ENCODE data around the gene UNC13D. TPM values are rescaled to one million over a fixed set of nuclear protein-coding genes. Genes with fewer than 3 reads are reported as not detected.
"Not testable (repeated sequence)": the region's sequence is repeated elsewhere in the genome, so short reads cannot be mapped to it uniquely, and the experiment has no call there.

The UNC13D gene
- total RNA-seq, 2 donors from 2014 or later, result 89.0 to 97.6 TPM

DNA sequence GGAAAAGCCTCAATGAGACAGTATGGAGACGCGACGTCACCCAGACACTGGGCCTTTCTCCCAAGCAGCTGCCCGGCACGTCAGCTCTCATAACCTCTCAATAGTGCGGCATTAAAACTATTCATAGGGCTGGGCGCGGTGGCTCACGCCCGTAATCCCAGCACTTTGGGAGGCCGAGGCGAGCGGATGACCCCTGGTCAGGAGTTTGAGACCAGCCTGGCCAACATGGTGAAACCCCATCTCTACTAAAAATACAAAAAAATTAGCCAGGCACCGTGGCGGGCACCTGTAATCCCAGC lies 7.4 kb upstream of the UNC13D start:
- ATAC-seq (replicated peaks in 1 of 2); H3K27ac Mint-ChIP-seq; H3K27me3 Mint-ChIP-seq (ENCODE audit: low read depth); H3K9me3 Mint-ChIP-seq; H3K36me3 Mint-ChIP-seq (ENCODE audit: insufficient read depth in 2 of 2); DNase-seq; H3K4me3 Mint-ChIP-seq: not testable (repeated sequence)
- H3K4me1 Mint-ChIP-seq (ENCODE audit: low read depth), result peaks cover 18% of the 10 kb centered on the region

DNA sequence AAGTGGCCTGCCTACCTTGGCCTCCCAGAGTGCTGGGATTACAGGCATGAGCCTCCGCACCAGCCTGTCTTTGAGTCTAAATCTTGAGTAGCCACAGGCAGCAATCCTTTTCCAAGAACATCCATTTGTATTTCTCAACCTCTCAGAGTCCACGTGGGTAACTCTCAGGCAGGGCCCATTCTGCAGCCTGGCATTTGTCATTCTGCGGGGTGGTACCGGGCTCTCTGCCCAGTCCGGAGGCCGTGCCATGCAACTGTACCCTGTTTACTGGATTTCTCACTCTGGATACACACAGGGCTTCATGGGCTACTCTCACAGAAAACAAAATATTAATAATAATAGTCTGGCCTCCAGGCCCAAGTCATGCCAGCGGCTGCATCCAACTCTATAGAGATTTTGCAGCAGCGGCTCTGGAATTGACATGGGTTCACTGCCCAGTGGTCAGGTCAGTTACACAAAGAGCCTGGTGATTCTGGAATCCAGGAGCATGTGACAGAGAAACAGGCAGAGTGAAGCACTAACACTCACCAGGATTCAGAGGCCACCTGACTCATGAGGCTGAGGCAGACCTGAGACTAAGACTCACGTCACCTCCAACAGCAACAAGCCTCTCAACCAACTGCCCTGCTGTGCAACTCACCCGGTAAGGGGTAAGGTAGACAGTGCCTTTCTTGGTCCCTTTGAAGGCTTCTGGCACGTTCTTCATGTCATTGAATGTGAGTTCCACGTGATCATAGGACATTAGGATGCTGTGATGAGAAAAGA lies 6.9 kb upstream of the UNC13D start:
- no peak overlapping the region for H3K4me3 Mint-ChIP-seq
- ATAC-seq (replicated peaks in 1 of 2) (no peak), DNase-seq (no peak)
- peaks cover 2 to 7% of the 10 kb centered on the region in 2 donors for H3K36me3 Mint-ChIP-seq (ENCODE audit: insufficient read depth in 2 of 2)
- no peak overlapping the region for H3K27ac Mint-ChIP-seq
- H3K4me1 Mint-ChIP-seq (ENCODE audit: low read depth), result peaks cover 13% of the 10 kb centered on the region
- no peaks in the 10 kb centered on the region for H3K9me3 Mint-ChIP-seq
- H3K27me3 Mint-ChIP-seq (ENCODE audit: low read depth), result no peaks in the 10 kb centered on the region

DNA sequence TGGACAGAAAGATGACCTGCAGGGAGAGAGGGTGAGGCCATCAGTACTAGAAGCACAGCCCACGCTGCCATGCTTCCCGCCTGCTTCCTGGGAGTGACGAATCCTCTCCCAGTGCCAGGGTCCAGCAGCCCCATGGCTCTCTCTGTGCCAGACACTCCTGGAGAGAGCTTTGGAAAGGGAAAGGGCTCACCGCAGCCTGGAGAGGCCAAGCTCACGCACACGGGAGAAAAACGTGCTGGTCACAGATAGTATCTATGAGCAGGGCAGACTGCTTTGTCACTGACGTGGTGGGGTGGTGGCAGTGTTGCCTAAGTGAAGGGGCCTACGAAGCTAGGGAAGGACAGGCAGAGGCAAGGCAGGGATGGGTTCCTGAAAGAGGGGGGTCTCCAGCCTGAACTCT lies 5.5 kb upstream of the UNC13D start:
- Mint-ChIP-seq H3K36me3 (ENCODE audit: insufficient read depth in 2 of 2) (peaks cover 2 to 9% of the 10 kb centered on the region in 2 donors), H3K4me3 (no peak overlapping the region), H3K4me1 (ENCODE audit: low read depth) (peaks cover 22% of the 10 kb centered on the region), H3K27ac (no peak overlapping the region), H3K27me3 (ENCODE audit: low read depth) (no peaks in the 10 kb centered on the region), H3K9me3 (no peaks in the 10 kb centered on the region)
- DNase-seq, result no peak
- no peak for ATAC-seq (replicated peaks in 1 of 2)

DNA sequence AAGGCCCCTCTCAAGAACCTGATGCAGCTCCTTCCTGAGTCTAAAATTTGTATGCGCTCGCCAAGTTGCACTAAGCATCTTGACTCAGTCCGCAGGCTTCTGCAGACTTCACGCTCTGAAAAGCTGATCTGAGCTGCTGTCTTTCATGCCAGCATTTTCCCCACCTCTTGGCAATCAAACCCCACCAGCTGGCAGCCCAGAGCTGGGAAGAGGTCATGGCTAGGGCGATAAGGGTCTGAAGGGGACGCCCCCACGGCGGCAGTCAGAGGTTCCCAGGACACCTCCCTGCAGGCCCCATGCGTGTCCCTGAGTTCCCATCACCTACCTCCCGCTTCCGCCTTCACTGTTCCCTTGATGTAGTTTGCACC lies 5.1 kb upstream of the UNC13D start:
- Mint-ChIP-seq H3K27ac (no peak overlapping the region), H3K27me3 (ENCODE audit: low read depth) (no peaks in the 10 kb centered on the region)

DNA sequence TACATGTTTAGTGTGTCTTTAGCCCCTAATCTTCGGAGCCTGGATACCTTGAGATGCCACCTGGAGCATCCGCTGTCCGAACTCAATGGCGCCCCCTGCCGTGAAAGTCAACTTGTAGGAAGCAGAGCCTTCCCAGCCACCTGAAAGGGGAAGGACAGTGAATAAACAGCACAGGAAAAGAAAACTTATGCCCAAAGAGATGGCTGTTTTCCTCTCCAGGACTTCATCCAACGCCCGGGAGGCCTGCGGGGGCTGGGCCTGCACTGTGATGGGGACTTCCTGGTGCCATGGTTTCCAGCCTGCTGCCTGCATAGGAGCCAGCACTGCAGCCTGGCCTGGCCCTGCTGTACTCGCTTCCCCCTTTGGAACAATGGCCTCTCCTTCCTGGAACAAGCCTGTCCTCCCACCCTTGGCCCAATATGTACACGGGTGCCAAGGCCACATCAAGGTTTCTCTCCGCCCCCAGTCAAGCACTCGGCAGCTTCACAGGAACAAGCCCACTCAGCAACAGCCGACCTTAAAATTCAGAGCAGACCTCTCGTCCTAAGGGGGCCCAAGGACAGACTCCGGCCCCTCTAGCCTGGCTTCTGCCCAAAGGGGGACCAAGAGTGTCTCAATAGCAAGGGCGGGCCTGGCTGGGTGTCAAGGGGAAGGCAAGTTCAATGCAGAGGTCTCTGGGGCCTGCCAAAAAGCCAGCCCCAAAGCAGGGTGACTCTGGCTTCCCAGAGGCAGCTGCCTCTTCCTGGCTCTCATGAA lies 4.5 kb upstream of the UNC13D start:
- Mint-ChIP-seq H3K27ac (peak overlapping the region; percentile 66), H3K4me3 (no peak overlapping the region), H3K27me3 (ENCODE audit: low read depth) (no peaks in the 10 kb centered on the region), H3K9me3 (no peaks in the 10 kb centered on the region), H3K36me3 (ENCODE audit: insufficient read depth in 2 of 2) (peaks cover 2 to 9% of the 10 kb centered on the region in 2 donors), H3K4me1 (ENCODE audit: low read depth) (peaks cover 20% of the 10 kb centered on the region)
- DNase-seq (peak; percentile 80 to 84), ATAC-seq (replicated peaks in 1 of 2) (peak; percentile 22 to 27)

More for the DNA sequence above, 5.1 kb upstream of the UNC13D start:
- H3K9me3 Mint-ChIP-seq, result no peaks in the 10 kb centered on the region
- H3K4me1 Mint-ChIP-seq (ENCODE audit: low read depth), result peaks cover 21% of the 10 kb centered on the region
- H3K36me3 Mint-ChIP-seq (ENCODE audit: insufficient read depth in 2 of 2), result peaks cover 2 to 9% of the 10 kb centered on the region in 2 donors
- DNase-seq (no peak), ATAC-seq (replicated peaks in 1 of 2) (no peak)
- no peak overlapping the region for H3K4me3 Mint-ChIP-seq

DNA sequence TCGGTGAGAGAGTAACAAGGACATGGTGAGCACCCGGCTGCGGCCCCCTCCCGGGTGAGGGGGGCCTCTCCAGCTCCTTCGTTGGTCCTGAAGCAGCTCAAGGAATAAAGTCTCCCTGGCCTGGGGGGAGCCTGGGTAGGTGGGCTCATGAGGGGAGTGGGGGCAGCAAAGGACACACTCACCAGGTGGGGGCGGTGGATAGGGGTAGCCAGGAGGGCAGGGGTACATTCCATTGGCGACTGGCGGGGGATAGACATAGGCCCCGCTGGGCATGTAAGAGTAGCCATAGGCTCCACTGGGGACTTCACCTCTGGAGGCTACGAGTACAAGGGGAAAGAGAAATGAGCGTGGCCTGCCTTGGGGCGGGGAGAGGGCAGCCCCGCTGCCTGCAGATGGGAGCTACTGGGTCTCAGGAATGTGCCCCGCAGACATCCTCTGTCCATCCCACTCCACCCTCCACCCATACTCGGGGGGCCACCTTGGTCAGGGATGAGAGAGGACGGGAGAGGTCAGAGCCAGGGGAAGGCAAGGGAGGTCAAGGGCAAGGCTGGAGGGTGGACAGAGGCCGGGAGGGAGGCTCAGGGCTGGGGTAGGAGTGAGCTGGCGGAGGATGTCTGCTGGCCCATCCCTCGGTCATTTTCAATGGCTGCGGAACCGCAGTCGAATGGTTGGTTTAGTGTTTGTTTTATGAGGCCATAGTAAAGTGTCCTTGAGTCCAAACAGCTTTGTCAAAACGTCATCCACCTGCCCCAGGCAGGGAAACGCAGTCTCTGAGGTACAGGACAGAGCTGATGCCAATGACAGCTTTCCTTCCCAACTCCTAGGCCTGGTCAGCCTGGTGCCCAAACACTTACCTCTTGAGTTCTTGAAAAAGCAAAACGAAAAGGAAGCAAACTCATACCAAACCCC lies 3.7 kb upstream of the UNC13D start:
- no peak for ATAC-seq (replicated peaks in 1 of 2)
- no peak for DNase-seq
- Mint-ChIP-seq H3K36me3 (ENCODE audit: insufficient read depth in 2 of 2) (peaks cover 2 to 11% of the 10 kb centered on the region in 2 donors), H3K4me1 (ENCODE audit: low read depth) (peaks cover 14% of the 10 kb centered on the region), H3K27ac (peak overlapping the region; percentile 66), H3K4me3 (no peak overlapping the region), H3K9me3 (no peaks in the 10 kb centered on the region), H3K27me3 (ENCODE audit: low read depth) (no peaks in the 10 kb centered on the region)

DNA sequence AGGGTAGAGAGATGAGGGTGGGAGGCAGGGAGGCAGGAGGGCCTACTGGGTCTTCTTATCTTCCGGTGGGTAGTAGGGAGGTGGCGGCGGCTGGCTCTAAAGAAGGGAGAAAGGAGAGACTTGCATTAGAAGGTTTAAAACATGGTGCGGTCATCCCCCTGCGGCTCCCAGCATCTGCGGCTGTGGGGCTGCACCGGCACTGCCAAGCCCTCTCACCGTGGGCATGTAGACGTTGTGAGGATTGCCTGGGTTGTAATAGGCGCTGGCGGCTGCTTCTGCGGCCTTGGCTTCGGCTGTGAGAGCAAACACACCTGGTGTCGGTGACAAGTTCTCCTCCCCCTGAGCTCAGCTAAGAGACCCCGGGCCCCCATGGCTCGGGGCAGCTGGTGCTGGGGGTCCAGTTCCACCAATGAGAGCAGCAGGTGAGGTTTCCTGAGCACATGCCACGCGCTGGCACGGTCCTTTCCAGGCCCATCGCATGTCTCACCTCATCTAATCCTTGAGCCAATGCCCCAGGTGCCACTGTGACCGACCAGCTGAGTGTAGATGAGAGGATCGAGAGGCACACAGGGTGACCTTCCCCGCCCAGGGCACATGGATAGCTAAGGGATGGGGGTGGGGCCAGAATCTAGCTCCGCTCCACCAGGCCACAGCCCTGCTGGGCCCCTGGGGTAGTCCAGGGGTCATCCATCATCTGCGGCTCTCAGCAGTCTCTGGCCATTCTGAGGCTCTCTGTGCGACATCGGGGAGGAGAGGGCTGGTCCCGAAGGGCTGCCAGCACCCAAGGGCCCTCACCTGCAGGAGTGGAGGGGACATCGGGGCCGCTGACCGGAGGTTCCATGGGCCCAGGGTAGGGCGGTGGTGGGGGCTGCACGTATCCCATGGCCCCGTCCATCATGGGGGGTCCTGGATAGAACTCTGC lies 2.7 kb upstream of the UNC13D start:
- Mint-ChIP-seq H3K4me1 (ENCODE audit: low read depth) (peaks cover 18% of the 10 kb centered on the region), H3K36me3 (ENCODE audit: insufficient read depth in 2 of 2) (peaks cover 2 to 11% of the 10 kb centered on the region in 2 donors), H3K27ac (peak overlapping the region; percentile 70), H3K9me3 (no peaks in the 10 kb centered on the region), H3K27me3 (ENCODE audit: low read depth) (no peaks in the 10 kb centered on the region), H3K4me3 (no peak overlapping the region)
- DNase-seq, result no peak
- ATAC-seq (replicated peaks in 1 of 2), result no peak

DNA sequence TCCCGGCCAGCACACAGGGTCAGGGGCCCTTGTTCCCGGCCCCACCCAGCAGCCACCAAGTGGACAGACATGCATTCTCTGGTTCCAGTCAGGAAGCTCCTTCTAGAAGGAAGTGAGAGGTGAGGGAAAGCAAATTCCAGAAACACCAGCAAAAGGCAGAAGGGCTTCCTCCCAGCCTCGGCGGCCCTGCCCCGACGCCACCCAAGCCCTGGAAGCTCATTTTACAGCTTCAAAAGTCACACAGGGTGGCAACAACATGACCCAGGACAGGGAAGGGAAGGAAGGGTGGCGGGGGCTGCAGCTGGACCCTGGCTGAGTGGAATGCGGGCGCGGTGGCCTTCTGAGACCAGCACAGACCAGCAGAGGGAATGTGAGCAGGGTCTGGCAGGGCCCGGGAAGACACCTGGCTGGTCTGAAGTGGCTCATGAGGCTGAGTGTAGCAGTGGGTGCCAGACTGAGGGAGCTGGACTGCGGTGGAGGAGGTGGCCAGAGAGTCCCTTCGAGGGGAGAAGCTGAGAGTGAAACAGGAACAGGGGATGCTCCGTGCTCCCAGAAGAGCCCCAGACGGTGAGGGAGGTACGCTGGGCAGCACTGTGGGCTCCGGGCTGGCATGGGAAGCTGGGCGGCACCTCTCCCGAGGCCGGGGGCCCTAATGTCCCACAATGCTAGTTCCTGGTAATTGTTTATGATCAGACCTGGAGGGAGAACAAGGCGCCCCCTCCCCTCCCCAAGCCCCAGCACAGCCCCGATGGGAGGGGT lies 1.9 kb upstream of the UNC13D start:
- Mint-ChIP-seq H3K4me1 (ENCODE audit: low read depth) (peaks cover 19% of the 10 kb centered on the region), H3K36me3 (ENCODE audit: insufficient read depth in 2 of 2) (peaks cover 2 to 11% of the 10 kb centered on the region in 2 donors), H3K27ac (peak overlapping the region; percentile 18)

DNA sequence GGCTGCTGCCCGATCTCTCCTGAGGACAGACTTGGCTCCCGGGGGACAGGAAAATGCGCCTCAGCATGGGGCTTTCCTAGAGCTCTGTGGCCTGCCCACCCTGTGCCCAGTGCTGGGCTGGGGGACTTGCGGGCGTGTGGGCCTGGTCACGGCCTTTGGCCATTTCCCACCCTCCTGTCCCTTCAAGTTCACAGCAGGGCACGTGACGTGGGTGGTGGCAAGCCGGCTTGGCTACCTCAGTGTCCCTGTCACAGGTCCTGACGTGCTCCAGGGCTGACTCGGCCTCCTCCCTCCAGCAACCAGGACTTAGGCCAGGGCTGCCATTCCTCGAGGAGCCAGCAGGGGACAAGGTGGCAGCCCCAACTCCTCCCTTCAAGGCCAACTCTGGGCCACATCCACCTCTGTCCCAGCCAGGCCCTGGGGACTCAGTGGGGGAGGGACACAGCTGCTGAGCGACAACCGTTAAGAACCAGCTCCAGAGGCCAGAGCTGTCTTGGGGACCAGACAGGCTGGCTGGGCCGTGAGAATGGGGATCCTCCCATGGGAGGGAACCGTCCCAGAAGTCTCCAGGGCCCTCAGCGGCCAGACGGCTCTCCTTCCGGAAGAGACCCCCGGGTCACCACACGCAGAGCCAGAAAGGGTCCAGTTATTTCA lies 981 bp upstream of the UNC13D start:
- ATAC-seq (replicated peaks in 1 of 2) (peak; percentile 50 to 57), DNase-seq (peak; percentile 69 to 79)
- H3K9me3 Mint-ChIP-seq, result no peaks in the 10 kb centered on the region
- H3K27me3 Mint-ChIP-seq (ENCODE audit: low read depth), result no peaks in the 10 kb centered on the region
- H3K36me3 Mint-ChIP-seq (ENCODE audit: insufficient read depth in 2 of 2), result peaks cover 2 to 6% of the 10 kb centered on the region in 2 donors
- peaks cover 19% of the 10 kb centered on the region for H3K4me1 Mint-ChIP-seq (ENCODE audit: low read depth)
- peak overlapping the region; percentile 38 for H3K27ac Mint-ChIP-seq
- peak overlapping the region; percentile 40 to 60 for H3K4me3 Mint-ChIP-seq

More for the DNA sequence above, 1.9 kb upstream of the UNC13D start:
- Mint-ChIP-seq H3K9me3 (no peaks in the 10 kb centered on the region), H3K4me3 (no peak overlapping the region), H3K27me3 (ENCODE audit: low read depth) (no peaks in the 10 kb centered on the region)
- DNase-seq (no peak), ATAC-seq (replicated peaks in 1 of 2) (no peak)

DNA sequence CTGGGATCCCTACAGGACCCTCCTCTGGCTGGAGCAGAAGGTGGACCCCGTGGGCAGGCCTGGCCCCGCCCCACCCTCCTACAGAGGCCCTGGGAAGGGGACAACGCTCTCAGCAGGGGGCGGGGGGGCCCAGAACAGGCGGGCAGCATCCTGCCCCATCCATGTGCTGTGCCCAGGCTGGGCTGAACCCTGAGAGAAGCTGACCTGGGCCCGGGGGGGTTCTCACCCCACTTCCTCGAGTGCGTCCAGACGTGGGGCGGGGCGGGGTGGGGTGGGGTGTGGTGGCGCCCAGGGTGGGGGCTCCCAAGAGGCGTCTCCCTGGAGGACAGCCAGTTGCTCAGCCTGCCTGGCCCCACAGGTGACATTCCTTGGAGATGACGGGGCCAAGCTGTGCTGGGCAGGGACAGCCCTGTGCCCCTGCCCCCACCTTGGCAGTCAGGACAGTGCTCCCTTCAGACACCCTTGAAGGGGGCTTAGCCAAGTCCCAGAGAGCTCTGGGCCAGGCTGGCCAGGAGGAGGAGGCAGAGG lies 390 bp upstream of the UNC13D start:
- Mint-ChIP-seq H3K9me3 (no peaks in the 10 kb centered on the region), H3K4me3 (peak overlapping the region; percentile 91 to 96), H3K4me1 (ENCODE audit: low read depth) (peaks cover 19% of the 10 kb centered on the region), H3K27ac (peak overlapping the region; percentile 38), H3K27me3 (ENCODE audit: low read depth) (no peaks in the 10 kb centered on the region), H3K36me3 (ENCODE audit: insufficient read depth in 2 of 2) (peaks cover 2 to 6% of the 10 kb centered on the region in 2 donors)
- ATAC-seq (replicated peaks in 1 of 2) (peak; percentile 1 to 32), DNase-seq (no peak)

DNA sequence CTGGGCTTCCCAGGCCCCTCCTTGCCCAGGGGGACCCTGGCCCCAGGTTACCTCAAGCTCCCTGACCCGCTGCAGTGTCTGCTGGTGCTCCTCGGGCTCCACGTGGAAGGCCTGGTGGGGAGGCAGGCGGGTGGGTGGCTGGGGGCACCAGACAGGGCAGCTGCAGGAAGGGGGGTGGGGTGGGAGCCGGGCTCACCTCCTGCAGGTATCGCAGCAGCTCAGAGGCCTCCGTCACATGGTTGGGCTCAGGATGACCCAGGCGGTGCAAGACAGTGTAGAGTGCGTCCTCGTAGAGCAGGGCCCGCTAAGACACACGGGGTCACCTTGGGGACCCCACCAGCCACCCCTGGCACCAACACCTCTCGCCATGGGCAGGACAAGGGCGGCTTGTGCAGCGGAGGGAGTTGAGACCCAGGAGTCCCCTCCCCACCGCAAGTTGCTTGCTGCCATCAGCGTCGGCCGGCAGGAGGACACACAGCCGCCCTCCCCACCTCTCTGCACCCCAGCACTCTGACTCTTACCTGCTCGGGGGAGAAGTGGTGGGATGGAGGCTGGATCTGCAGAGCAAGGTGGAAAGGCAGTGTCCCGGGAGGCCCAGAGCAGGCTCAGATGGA lies 1.1 kb downstream of the UNC13D start:
- Mint-ChIP-seq H3K36me3 (ENCODE audit: insufficient read depth in 2 of 2) (peaks cover 0 to 4% of the 10 kb centered on the region in 2 donors), H3K27me3 (ENCODE audit: low read depth) (no peaks in the 10 kb centered on the region), H3K27ac (peak overlapping the region; percentile 84), H3K4me1 (ENCODE audit: low read depth) (peaks cover 19% of the 10 kb centered on the region), H3K9me3 (no peaks in the 10 kb centered on the region), H3K4me3 (peak overlapping the region; percentile 91 to 96)
- DNase-seq (peak; percentile 40 to 57), ATAC-seq (replicated peaks in 1 of 2) (peak; percentile 37 to 43)
